ENCODE measurements around the gene SYT12.
"Not testable (repeated sequence)": the region's sequence is repeated elsewhere in the genome, so short reads cannot be mapped to it uniquely, and the experiment has no call there.

Gene SYT12, protein sequence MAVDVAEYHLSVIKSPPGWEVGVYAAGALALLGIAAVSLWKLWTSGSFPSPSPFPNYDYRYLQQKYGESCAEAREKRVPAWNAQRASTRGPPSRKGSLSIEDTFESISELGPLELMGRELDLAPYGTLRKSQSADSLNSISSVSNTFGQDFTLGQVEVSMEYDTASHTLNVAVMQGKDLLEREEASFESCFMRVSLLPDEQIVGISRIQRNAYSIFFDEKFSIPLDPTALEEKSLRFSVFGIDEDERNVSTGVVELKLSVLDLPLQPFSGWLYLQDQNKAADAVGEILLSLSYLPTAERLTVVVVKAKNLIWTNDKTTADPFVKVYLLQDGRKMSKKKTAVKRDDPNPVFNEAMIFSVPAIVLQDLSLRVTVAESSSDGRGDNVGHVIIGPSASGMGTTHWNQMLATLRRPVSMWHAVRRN

DNA sequence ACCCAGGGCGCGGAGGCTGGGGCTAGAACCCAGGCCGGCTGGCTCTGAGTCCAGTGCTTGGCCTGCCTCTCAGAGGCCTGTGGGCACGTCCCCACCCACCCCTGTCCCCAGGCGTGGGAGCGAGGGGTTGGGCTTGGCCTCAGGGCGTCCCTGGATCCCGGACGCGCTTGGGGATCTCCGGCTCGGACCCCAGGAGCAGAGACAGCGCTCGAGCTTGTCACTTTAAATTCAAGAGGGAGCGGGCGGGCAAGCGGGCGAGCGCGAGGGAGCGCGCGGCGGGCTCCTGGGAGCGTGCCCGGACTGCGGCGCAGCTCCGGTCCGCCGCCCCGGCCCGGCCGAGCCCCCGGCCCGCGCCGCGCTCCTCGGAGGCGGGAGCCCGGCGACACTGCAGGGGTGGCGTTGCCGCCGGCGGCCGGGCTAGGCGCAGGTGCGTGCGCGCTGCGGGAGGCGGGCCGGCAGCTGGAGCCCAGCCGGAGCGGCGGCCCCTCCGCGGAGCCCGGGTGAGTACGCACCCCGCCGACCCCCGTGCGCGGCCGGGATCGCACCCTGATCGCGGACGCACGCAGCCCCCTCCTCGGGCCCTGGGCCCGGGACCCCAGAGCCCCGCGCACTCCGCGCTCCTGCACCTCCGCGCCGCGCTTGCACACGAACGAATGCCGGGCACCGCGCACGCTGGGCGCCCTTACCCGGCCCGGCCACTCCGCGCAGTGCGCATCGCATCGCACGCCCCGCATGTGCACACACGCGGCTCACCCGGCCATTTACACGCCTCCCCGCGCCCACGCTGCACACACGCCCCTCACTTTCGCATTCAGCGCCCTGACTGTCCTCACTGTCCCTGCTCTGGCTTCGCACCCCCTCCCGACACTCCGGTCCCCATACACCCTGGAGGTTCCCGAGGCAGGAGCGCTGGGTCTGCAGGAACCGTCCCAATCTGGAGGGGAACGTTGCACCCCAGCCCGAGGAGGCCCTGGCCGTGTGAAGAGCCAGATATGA, at the start of gene SYT12:
TSS of gene SYT12 (plus strand) at position 174 of the 996 bp plus-strand sequence. CDS start 7,011 bp downstream, outside the sequence.
- DNase-seq (ENCODE audit: low spot score): peak; percentile 56

DNA sequence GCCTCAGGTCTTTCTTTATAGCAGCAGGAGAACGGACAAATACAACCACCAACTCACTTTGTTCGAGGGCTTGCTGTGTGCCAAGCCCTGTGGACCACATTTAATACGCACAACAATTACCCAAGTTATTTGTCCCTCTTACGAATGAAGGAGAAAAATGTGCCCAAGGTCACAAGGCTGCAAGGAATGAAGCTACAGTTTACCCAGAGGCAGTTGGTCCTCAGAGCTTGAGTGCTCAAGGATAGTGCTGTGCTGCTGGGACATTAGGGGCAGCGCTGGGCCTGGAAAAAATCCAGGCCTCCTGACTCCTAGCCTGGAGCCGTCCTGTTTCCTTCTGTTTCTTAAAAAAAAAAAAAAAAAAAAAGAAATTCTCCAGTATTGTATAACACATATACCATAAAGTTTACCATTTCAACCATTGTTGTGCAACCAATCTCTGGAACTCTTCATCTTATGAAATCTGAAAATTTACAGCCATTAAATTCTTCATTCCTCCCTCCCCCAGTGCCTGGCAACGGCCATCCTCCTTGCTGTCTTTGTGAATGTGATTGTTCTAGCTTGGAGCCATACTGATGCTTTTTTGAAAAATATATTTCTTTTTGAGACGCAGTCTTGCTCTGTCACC, 48.9 kb upstream of the SYT12 start:
- no peak for DNase-seq (ENCODE audit: low spot score)

DNA sequence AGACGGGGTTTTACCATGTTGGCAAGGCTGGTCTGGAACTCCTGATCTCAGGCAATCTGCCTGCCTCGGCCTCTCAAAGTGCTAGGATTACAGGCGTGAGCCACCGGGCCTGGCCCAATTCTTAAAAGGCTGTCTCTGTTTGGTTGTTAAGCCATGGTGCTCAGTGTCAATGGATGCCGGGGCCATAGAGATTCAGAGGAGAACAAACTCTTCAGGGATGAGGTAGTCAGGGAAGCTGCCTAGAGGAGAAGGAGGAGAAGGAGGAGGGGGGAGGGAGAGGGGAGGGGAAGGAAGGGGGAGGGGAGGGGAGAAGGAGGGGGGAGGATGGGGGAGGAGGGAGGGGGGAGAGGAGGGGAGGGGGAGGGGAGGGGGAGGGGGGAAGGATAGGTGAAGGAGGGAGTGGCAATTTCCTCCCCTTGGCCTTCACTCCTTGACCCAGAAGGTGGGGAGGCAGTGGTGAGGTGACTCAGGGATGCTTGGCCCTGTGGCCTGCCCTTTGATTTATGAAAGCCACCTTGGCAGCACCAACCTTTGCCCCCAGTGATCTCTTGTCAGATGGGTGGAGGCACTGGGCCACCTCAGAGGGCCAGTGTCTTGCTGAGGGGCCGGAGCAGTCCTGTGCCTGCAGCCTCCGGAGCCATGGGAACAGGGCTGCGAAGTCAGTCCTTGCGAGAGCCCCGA, 48.1 kb upstream of the SYT12 start, which contains the start of gene C11orf86:
TSS of gene C11orf86 (plus strand) at position 581 of the 681 bp plus-strand sequence. CDS start at position 640, 59 bp downstream.
- no peak for DNase-seq (ENCODE audit: low spot score)

DNA sequence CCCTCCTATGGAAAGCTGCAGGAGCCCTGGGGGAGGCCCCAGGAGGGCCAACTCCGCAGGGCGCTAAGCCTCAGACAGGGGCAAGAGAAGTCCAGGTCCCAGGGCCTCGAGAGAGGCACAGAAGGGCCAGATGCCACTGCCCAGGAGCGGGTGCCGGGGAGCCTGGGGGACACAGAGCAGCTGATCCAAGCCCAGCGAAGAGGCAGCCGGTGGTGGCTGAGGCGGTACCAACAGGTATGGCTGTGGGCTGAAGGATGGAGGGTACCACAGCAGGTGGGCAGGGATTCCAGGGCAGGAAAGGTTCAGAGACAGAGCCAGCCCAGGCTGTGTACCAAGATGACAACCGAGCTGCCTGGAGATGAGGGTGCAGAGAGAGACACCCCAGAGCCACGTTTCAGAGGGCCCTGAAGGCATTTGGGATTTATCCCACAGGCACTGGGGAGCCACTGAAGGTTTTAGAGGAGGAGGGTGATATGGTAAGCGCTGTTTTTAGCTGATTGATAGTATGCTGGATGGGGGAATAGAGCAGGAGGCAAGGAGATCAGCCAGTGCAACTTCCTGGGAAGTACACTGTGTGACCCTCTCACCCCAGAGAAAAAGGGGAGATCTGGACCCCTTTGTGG, 47.4 kb upstream of the SYT12 start:
- DNase-seq (ENCODE audit: low spot score): no peak

DNA sequence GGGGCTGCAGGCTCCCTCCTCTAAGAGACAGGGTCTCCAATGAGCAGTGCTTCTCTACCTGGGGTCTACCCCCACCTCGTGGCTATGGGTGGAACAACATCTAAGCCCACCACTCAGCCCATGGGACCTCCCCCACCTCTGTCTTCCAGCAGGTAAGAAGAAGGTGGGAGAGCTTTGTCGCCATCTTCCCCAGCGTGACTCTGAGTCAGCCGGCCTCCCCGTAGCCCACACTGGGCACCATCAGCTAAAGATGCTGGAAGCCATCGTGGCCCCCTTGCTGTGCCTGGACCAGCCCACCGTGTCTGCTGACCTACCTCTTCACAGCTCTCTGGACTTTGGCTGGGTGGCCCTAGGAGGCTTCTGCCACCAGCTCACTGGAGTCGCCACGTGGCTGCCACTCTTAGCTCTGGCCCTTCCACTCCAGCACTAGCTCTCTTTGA, 46.9 kb upstream of the SYT12 start:
- no peak for DNase-seq (ENCODE audit: low spot score)

DNA sequence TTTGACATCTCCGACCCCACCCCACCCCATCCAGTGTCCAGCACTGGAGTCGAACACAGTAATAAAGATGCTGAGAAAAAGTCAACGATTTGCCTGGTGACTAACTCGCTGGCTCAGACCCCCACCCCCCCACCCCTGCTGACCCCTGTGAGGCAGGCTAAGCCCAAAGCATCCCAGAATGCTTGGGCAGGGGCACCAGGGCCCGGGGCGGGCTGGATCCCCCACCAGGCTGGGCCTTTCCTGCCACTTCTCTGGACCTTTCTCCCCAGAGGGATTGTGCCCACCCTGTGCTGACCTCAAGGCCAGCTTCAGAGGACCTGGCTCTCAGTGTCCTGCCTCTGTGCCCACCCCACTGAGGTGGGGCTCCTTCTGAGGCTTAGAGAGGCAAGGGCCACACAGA, 46.0 kb upstream of the SYT12 start:
- DNase-seq (ENCODE audit: low spot score): no peak

DNA sequence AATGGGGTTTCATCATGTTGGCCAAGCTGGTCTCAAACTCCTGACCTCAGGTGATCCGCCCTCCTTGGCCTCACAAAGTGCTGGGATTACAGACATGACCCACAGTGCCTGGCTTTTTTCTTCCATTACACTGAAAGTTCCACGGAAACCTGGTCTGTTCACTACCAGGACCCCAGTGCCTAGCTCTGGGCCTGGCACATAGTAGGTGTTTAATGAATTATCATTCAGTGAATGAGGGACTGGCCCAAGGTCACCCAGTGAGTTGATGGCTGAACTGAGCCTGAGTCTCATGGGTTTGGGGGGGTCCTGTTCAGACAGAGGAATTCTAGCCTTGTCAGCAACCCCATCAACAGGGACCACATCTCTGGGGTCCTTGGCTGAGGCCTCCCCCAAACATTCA, 44.7 kb upstream of the SYT12 start:
- DNase-seq (ENCODE audit: low spot score): no peak

DNA sequence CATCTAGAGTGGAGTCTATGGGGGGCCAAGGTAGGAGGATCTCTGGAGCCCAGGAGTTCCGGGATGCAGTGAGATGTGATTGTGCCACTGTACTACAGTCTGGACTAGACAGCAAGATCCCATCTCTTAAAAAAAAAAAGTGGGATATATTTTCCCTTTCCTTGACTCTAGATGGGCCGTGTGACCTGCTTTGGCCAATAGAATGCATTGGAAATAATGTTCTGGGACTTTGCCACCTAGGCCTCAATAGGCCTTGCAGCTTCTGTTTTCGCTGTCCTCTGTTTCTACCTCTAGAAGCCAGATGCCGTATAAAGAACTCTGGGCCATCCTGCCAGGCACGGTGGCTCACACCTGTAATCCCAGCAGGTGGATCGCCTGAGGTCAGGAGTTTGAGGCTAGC, 44.2 kb upstream of the SYT12 start:
- DNase-seq (ENCODE audit: low spot score): no peak

DNA sequence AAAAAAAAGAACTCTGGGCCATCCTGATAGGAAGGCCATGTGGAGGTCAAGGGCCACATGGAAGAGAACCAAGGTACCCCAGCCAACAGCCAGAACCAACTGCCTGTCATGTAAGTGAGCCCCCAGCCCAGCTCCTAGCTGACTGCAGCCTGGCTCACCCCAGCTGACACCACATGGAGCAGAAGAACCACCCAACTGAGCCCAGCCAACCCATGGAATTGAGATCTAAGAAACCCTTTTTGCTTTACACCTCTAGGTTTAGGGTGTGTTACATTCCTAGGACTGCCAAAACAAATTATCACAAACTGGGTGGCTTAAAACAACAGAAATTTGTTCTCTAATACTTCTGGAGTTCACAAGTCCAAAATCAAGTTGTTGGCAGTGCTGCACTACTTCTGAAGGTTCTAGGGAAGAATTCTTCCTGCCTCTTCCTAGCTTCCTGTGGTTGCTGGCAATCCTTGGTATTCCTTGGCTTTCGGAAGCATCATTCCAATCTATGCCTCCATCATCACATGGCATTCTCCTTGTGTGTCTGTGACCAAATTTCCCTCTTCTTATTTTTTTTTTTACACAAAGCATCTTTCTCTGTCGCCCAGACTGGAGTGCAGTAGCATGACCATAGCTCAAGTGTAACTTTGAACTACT, 43.5 kb upstream of the SYT12 start:
- no peak for DNase-seq (ENCODE audit: low spot score)

DNA sequence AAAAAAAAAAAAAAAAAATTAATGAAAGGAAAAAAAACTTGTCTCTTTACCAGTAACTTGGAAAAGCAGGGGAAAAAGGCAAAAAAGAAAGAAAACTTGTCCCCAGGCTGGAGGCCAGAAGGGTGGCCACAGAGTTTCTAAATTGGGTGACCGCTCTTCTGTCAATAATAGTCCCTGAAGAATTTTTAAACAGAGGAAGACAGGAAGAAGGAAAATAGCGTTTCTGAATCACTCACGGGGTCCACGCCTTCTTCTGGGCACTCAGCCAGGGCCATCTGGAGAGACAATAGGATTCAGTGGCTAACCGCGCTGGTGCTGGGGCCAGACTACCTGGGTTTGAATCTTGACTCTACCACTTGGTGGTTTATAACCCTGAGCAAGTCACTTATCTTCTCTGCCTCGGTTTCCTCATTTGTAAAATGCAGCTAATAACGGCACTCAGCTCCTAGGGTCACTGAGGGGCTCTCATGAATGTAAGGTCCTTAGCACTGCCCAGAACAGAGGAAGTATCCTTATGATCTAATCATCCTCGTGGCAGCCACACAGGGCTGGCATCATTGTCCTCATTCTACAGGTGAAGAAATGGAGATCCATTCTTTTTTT, 40.9 kb upstream of the SYT12 start:
- peak; percentile 85 for DNase-seq (ENCODE audit: low spot score)

DNA sequence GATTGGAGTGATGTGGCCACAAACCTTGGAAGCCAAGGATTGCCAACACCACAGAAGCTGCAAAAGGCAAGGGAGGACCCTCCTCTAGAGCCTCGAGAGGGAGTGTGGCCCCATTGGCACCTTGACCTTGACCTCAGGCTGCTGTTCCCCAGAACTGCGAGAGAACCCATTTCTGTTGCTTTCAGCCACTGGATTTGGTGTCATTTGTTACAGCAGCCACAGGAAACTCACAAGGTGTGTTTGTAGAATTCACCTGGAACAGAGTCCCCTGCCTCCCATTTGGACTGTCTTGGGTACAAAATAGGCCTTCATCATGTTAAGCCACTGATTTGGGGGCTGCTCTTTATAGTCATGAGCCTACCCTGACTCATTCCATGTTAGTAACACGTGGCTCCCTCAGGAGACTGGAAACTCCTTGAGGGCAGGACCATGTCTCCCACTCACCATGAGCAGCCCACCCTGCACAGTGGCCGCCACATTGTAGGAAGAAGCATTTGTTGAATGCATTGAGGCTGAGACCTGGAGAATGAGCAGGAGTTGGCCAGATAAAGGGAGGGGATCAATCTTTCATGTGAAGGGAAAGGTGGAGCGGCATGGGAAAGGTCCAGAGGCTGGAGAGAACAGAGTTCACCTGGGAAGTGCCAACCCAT, 39.5 kb upstream of the SYT12 start:
- DNase-seq (ENCODE audit: low spot score): no peak

DNA sequence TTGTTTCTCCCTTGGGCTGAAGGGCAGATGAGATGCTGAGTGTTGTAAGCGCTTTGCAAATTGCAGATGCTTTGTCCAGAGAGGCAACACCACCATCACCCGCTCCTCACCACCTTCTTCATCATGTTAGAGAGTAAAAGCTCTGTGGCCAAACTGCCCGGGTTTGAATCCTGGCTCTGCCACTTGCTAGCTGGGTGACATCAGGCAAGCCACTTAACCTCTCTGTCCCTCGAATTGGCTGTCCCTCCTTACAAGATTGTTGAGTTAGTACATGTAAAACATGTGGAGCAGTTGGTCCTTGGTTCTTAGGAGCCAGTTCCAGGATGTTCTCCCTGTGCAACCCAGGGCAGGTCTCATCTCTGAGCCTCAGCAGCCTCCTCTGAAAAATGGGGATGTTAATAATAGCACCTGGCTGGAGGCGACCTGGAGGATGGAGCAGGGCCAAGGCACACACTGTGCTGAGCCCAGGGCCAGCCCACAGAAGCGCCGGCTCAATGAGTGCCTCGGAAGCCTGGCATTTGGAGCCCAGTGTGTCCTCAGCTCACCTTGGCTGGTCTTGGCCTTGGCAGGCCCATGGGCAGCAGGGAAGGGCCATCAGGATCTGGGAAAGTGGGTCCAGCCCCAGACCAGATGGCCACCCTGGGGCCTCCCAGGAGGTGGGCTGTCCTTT, 37.3 kb upstream of the SYT12 start:
- no peak for DNase-seq (ENCODE audit: low spot score)

DNA sequence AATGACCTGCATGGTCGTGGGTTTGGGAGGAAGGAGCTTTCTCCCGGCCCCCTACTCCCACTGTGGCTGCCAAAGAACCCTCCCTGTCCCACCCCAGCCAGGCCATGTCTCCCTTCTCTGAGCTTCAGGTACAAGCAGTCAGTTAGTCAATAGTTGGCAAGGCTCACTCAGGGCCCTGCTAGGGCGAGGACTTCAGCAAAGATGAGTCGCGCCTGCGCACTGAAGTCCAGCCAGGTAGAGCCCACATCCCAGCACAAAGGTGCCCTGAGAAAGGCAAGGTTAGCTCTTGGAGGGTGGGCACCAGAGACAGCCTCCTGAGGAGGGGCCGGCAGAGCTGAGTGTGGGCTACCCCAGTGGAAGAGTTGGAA, 36.8 kb upstream of the SYT12 start:
- no peak for DNase-seq (ENCODE audit: low spot score)

DNA sequence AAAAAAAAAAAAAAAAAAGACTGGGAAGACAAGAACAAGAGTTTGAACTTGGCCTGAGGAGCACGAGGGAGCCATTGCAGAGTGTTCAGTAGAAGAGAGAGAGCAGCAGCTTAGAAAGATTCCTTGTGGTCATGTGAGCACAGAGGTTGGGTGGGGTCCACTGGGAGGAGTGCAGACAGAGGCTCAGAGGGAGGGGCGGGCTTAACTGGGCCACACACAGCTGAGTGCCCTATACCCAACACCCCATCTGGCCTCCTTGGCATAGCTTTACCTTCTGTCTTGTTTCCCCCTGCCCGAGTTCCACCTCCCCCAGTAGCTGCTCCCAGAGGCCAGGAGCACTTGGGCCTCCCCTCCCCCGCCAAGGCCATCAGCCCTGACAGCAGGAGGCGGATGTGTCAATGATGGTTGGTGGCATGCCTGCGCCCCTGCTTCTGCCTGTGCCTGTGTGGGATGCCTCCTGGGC, 35.7 kb upstream of the SYT12 start:
- no peak for DNase-seq (ENCODE audit: low spot score)

DNA sequence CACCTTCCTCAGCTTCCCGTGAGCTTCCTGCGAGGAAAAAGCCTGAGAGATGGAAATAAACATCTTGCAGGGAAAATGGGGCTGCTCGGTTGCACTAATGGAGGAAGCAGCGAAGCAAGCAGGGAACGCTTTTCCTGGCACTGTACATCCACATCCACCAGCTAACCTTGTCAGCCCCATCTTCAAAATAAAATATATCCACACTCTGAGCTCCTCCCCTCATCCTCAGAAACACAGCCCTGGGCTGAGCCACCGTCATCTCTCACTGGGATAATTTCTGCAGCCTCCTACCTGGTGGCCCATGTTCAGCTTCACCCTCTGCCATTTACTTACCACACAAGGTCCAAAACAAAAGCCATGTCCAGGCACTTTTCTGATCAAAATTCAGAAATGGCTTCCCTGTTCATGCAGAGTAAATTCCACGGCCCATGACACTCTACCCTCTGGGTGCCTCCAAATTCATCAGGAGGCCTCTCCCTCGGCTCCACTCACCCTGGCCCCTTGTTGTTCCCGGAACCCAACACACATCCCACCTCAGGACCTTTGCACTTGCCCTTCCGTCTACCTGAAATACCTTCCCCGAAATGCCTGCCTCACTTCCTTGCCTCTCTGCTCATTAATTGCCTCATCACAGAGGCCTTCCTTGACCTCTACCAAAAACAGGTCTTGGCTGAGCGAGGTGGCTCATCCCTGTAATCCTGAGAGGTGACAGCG, 34.9 kb upstream of the SYT12 start:
- DNase-seq (ENCODE audit: low spot score): no peak

DNA sequence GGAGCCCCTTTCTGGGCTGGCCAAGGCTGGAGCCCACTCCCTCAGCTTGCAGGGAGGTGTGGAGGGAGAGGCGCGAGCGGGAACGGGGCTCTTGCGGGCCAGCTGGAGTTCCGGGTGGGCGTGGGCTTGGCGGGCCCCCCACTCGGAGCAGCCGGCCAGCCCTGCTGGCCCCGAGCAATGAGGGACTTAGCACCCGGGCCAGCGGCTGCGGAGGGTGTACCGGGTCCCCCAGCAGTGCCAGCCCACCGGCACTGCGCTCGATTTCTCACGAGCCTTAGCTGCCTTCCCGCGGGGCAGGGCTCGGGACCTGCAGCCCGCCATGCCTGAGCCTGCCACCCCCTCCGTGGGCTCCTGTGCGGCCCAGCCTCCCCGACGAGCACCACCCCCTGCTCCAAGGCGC, 34.2 kb upstream of the SYT12 start:
- DNase-seq (ENCODE audit: low spot score): not testable (repeated sequence)

DNA sequence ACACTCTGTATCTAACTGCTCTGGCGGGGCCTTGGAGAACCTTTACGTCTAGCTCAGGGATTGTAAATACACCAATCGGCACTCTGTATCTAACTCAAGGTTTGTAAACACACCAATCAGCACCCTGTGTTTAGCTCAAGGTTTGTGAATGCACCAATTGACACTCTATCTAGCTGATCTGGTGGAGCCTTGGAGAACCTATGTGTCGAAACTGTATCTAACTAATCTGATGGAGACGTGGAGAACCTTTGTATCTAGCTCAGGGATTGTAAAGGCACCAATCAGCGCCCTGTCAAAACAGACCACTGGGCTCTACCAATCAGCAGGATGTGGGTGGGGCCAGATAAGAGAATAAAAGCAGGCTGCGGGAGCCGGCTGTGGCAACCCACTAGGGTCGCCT, 33.6 kb upstream of the SYT12 start:
- not testable (repeated sequence) for DNase-seq (ENCODE audit: low spot score)

DNA sequence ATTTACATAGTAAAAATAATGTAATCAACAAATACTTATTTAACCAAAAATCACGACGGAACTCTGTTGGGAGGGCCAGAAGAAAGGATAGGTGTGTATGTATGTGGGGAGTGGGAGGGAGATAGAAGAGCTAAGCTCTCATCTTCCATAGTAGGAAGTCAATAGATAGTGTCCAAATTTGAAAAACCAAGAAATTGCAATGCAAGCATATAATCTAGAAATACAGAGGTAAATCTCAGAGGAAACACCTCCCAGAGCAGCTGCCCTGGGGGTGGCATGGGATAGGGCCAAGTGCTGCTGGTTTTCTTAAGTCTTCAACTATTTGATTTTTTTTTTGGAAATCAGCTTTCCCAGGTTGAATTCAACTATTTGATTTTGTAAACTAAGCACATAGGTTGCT, 30.9 kb upstream of the SYT12 start:
- no peak for DNase-seq (ENCODE audit: low spot score)
